Activated CD8-positive, alpha-beta memory T cell treated with anti-CD3 and anti-CD28 coated beads, Interleukin-2, amount 50 U/mL, for 48 hours (primary cell): Measurements from ENCODE around the gene CLDN6.
A peak's percentile ranks its signal among the peaks of the same experiment; 100 is the strongest.

ENCODE experiments used
- DNase-seq: peaks from one replicate; pipeline ENCODE4 v3.0.0-alpha.2; 2020

Gene CLDN6

GRCh38 chr16:3051009-3051408, 33.0 kb upstream of the CLDN6 start:
- DNase-seq: no peak

GRCh38 chr16:3050487-3050886, 32.5 kb upstream of the CLDN6 start:
- DNase-seq: no peak

GRCh38 chr16:3049921-3050481, 32.0 kb upstream of the CLDN6 start:
- no peak for DNase-seq

- no peak for DNase-seq
Measured at GRCh38 chr16:3047387-3047720, 29.4 kb upstream of the CLDN6 start.

DNA sequence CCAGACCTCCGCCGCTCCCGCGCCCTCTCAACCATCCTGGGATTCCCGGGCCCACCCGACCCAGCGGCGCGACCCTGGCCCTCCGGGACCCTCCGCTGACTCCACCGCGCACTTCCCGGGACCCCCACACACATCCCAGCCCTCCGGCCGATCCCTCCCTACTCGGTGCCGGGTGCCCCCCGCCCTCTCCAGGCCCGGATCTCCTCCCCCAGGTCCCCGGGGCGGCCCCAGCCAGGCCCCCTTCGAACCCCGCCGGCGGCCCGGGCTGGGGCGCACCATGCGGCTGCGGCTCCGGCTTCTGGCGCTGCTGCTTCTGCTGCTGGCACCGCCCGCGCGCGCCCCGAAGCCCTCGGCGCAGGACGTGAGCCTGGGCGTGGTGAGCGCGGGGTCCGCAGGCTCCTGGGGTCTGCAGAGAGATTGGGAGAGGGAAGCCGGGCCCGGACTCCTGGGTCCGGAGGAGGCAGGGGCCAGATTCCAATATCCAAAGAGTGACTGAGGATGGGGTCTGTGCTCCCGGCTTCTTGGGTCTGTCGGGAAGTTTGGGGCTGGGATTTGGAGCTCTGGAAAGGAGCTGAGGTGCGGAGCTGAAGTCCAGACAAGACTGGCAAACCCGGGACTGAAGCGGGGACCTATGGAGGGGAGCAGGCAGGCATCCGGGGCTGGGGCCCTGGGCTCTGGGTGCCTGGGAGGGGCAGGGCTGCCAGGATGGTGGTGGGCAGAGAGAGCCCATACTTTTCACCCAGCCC, 28.8 kb upstream of the CLDN6 start:
- no peak for DNase-seq

GRCh38 chr16:3045758-3046640, 28.0 kb upstream of the CLDN6 start, which contains the start of gene MMP25:
Gene MMP25 (plus strand): TSS chr16:3046561. CDS start chr16:3046918, 357 bp downstream.
- DNase-seq: no peak

- DNase-seq: no peak
Measured at GRCh38 chr16:3044708-3045107, 26.7 kb upstream of the CLDN6 start.

GRCh38 chr16:3042376-3042775, 24.4 kb upstream of the CLDN6 start:
- no peak for DNase-seq

DNA sequence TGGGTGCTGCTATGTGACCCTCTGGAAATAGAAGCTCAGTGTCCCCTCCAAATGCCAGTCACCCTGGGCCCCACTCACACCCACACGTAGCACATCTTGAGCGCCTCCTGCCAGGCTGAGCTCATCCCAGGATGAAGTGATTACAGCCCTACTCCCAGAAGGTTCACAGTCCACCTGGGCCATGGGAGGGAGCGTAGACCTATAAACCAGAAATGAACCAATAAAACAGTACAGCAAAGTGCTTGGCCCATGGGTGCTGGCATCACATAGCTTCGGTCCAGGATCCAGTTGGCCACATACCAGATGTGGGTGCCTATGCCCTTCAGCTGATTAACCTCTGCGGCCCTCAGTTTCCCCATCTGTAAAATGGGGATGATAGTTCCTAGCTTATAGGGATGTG, 20.9 kb upstream of the CLDN6 start:
- DNase-seq: no peak

- no peak for DNase-seq
Measured at GRCh38 chr16:3038256-3038655, 20.3 kb upstream of the CLDN6 start.

DNA sequence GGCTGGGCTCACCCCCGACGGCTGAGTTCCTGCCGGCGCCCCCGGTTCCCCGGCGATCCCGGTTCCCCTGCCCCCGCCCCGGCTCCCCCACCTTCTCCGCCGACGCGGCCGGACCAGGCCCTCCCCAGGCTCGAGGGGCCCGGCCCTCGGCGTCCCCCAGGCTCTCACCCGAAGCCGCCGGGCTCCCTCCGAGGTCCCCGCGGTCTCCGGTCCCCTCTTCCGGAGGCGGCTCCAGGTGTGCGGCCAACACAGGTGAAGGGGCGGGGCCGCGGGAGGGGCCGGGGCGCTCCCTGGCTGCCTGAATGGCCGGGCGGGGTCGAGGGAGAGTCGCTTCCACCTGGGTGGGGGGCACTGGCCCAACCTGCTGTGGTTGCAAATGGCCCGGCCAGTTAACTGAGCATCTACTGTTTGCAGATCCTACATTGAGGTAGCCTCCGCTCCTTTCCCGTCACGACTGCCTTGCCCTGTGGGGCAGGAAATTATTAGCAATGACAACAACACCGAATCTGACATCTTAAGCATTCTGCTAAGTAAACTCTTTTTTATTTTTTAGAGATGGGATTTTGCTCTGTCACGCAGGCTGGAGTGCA, 18.8 kb upstream of the CLDN6 start, which contains the start of gene BICDL2:
BICDL2 (minus strand) TSS at position 219 of the 590 bp plus-strand sequence. CDS start 1,448 bp downstream, outside the sequence.
- DNase-seq: no peak

- DNase-seq: no peak
Measured at GRCh38 chr16:3035972-3036725, 18.2 kb upstream of the CLDN6 start.

- no peak for DNase-seq
Measured at GRCh38 chr16:3035289-3035971, 17.4 kb upstream of the CLDN6 start.

DNA sequence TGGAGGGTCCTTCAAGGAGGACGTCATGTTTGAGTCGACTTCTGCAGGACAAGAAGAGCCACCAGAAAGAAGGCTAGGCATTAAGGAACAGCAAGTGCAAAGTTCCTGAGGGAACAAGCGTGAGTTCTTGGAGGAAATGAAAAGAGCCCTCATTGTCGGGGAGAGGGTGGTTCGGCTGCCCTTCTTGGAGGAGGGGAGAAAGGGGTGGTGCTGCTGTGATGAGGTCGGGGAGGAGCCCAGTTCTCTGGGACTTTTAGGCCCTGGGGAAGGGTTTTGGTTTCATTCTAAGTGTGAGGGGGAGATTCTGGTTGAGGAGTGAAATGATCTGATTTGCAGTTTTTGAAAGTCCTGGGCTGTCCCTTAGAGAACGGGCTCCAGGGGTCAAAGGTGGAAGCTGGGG, 14.6 kb upstream of the CLDN6 start:
- no peak for DNase-seq

DNA sequence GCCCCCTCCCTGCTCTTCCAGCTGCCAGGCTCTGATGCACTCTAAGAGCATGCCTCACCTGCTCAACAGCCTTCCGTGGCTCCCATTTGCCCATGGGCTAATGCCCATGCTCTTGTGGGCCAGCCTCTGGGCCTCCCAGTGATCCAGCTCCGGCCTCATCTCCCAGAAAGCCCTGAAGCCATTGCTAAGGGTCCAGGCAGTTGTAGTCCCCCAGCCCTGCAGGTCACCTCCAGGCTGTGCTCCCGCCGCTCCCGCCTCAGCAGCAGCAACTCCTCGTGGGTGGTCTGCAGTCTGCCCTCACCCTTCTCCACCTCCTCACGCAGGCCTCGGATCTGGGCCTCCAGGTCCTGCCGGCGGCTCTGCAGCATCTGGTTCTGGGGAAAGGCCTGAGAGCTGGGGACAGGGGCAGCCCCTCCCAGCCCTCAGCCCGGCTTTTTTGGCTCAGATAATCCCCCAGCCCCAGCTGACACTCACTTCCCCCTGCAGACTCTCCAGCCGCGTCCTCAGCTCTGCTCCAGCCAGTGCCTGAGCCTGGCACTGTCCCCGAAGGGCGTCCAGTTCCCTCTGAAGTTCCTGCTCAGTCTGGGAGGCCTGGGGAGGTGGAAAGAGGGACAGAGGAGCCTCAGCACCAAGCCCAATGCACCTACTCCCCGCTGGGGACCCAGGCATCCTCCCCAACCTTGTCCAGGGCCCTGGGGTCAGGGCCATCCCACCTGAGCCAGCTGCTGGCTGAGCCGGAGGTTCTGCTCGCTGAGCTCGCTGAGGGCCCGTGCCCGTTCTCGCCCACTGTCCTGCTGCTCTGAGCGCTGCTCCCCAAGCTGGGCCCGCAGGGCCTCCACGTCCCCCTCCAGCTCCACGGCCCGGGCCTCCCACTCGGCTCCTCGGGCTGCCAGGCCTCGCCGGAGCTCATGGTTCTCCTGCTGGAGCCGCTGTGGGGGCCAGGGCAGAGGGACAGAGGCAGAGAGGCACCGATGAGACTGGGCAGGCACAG, 12.5 kb upstream of the CLDN6 start:
- DNase-seq: no peak

GRCh38 chr16:3029491-3030221, 11.7 kb upstream of the CLDN6 start:
- peak; percentile 80 for DNase-seq

GRCh38 chr16:3028716-3029319, 10.8 kb upstream of the CLDN6 start:
- no peak for DNase-seq

DNA sequence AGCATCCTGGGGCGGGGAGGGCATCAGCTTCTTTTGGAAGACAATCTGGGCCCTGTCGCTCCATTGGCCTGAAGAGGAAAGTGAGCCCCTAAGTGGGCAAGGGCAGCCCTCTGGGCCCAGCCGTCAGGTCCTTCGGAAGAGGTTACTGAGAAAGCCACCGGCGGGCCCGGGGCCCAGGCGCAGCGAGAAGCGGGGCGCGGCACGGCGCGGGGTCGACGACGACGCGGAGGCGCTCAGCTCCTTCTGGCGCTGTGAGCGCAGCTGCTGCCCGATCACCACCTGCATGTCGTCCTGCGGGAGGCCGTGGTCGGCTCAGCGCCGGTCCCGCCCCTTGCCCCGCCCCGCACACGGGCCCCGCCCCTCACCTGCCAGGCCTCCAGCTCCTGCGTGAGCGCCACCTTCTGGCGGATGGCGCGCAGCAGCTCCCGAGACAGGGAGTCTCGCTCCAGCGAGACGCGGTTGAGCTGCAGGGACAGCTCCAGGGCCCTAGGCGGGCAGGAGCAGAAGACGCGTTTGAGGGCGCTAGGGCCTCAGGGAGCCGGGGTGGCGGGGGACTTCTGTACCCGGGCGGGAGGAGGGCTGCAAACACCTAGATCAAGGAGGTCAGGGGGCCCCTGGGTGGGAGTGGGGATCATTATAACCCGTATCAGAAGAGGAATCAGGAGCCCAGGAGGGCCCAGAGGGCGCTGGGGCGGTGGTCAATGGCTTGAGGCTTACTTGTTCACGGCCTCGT, 10.2 kb upstream of the CLDN6 start:
- peak; percentile 96 for DNase-seq

DNA sequence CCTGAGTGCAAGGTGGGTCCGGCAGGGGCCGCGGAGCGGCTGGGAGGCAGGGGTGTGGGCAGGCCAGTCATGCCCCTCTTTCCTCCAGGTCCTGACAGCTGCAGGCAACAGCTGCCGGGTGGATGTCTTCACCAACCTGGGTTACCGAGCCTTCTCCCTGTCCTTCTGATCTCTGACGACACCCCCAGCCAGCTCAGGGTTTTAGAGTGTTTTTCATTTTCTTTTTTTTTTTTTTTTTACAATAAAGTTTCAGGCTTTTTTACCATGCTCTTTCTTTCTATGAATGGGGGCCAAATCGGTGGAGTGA, 9.5 kb upstream of the CLDN6 start:
- no peak for DNase-seq
